Measurements from ENCODE around the gene FBXL5.
"Not testable (repeated sequence)": the region's sequence is repeated elsewhere in the genome, so short reads cannot be mapped to it uniquely, and the experiment has no call there.

The FBXL5 gene

GRCh38 chr4:15649914-15650545, 5.1 kb downstream of the FBXL5 start:
- DNase-seq (ENCODE audit: low read depth), result peak; percentile 45

- no peak for DNase-seq (ENCODE audit: low read depth)
Measured at GRCh38 chr4:15648600-15648999, 6.6 kb downstream of the FBXL5 start.

GRCh38 chr4:15638418-15638817, 16.7 kb downstream of the FBXL5 start:
- no peak for DNase-seq (ENCODE audit: low read depth)

- DNase-seq (ENCODE audit: low read depth), result no peak
Measured at GRCh38 chr4:15636818-15637217, 18.3 kb downstream of the FBXL5 start.

GRCh38 chr4:15617407-15617806, 37.8 kb downstream of the FBXL5 start:
- not testable (repeated sequence) for DNase-seq (ENCODE audit: low read depth)

- DNase-seq (ENCODE audit: low read depth), result not testable (repeated sequence)
Measured at GRCh38 chr4:15614891-15615290, 40.3 kb downstream of the FBXL5 start.

- no peak for DNase-seq (ENCODE audit: low read depth)
Measured at GRCh38 chr4:15612136-15612535, 43.0 kb downstream of the FBXL5 start.

- no peak for DNase-seq (ENCODE audit: low read depth)
Measured at GRCh38 chr4:15610855-15611254, 44.3 kb downstream of the FBXL5 start.

- no peak for DNase-seq (ENCODE audit: low read depth)
Measured at GRCh38 chr4:15605537-15605936, 49.6 kb downstream of the FBXL5 start.

GRCh38 chr4:15601862-15602261, 53.3 kb downstream of the FBXL5 start:
- no peak for DNase-seq (ENCODE audit: low read depth)

- DNase-seq (ENCODE audit: low read depth), result no peak
Measured at GRCh38 chr4:15600176-15600575, 55.0 kb downstream of the FBXL5 start.

GRCh38 chr4:15598644-15599043, 56.5 kb downstream of the FBXL5 start:
- DNase-seq (ENCODE audit: low read depth), result no peak

GRCh38 chr4:15592799-15593198, 62.4 kb downstream of the FBXL5 start:
- no peak for DNase-seq (ENCODE audit: low read depth)

GRCh38 chr4:15587649-15588048, 67.5 kb downstream of the FBXL5 start:
- no peak for DNase-seq (ENCODE audit: low read depth)

- no peak for DNase-seq (ENCODE audit: low read depth)
Measured at GRCh38 chr4:15586066-15586465, 69.1 kb downstream of the FBXL5 start.

- no peak for DNase-seq (ENCODE audit: low read depth)
Measured at GRCh38 chr4:15585331-15585730, 69.8 kb downstream of the FBXL5 start.

- no peak for DNase-seq (ENCODE audit: low read depth)
Measured at GRCh38 chr4:15584785-15585184, 70.4 kb downstream of the FBXL5 start.

- DNase-seq (ENCODE audit: low read depth), result no peak
Measured at GRCh38 chr4:15577508-15577907, 77.6 kb downstream of the FBXL5 start.

- DNase-seq (ENCODE audit: low read depth), result no peak
Measured at GRCh38 chr4:15575966-15576365, 79.2 kb downstream of the FBXL5 start.

GRCh38 chr4:15569746-15570145, 85.4 kb downstream of the FBXL5 start:
- no peak for DNase-seq (ENCODE audit: low read depth)

- DNase-seq (ENCODE audit: low read depth), result no peak
Measured at GRCh38 chr4:15568821-15569220, 86.3 kb downstream of the FBXL5 start.

GRCh38 chr4:15563871-15564270, 91.3 kb downstream of the FBXL5 start:
- no peak for DNase-seq (ENCODE audit: low read depth)

- no peak for DNase-seq (ENCODE audit: low read depth)
Measured at GRCh38 chr4:15562623-15563022, 92.5 kb downstream of the FBXL5 start.

- no peak for DNase-seq (ENCODE audit: low read depth)
Measured at GRCh38 chr4:15562114-15562513, 93.0 kb downstream of the FBXL5 start.

- DNase-seq (ENCODE audit: low read depth), result no peak
Measured at GRCh38 chr4:15558561-15558960, 96.6 kb downstream of the FBXL5 start.
